ENCODE results near the gene ARHGEF1.
"Not testable (repeated sequence)": the region's sequence is repeated elsewhere in the genome, so short reads cannot be mapped to it uniquely, and the experiment has no call there.

Gene ARHGEF1

DNA sequence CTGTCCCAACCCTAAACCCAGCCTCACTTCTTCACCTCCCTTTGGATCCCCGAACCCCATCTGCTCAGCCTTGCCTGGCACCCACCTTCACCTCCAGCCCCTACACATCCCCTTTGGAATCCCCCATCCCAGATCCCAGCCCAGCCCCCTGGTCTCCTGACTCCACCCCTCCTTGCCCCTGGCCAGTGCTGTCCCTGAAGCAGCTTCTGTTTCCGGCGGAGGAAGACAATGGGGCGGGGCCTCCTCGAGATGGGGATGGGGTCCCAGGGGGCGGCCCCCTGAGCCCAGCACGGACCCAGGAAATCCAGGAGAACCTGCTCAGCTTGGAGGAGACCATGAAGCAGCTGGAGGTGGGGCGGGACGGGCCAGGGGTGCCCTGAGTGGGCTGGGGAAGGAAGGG lies 23.3 kb downstream of the ARHGEF1 start:
- no peak for DNase-seq

DNA sequence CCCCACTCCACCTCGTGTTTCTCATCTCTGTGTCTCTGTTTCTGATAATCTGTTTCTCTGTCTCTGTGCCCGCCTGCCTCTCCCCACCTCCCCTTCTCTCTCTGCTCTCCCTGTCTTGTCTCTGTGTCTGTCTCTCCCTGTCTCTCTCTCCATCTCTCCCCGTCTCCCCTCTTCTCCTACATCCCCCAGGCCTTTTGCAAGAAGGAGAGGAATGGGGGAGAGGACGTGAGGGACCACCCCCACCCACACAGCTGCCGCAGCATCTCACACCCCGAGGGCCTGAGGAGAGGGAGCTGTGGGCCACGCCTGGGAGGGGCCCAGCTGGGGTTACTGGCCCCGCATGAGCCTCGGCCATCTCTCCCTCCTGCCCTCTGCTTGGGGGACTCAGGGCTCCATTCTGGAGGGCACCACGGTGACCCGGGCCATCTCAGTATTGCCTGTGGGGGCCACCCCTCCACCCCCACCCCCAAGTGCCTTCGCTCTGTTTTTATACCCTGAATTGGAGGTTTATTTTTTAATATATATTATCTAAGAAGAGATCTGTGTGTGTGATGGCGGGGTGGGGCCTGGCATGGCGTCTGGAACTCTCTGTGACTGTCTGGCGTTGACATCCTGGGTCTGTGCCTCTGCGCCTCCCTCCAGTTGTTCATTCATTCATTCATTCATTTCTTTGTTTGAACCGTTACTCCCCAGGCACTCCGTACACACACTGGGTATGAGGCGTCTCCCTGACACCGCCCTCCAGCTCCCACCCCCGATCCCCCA lies 24.1 kb downstream of the ARHGEF1 start:
- no peak for DNase-seq

DNA sequence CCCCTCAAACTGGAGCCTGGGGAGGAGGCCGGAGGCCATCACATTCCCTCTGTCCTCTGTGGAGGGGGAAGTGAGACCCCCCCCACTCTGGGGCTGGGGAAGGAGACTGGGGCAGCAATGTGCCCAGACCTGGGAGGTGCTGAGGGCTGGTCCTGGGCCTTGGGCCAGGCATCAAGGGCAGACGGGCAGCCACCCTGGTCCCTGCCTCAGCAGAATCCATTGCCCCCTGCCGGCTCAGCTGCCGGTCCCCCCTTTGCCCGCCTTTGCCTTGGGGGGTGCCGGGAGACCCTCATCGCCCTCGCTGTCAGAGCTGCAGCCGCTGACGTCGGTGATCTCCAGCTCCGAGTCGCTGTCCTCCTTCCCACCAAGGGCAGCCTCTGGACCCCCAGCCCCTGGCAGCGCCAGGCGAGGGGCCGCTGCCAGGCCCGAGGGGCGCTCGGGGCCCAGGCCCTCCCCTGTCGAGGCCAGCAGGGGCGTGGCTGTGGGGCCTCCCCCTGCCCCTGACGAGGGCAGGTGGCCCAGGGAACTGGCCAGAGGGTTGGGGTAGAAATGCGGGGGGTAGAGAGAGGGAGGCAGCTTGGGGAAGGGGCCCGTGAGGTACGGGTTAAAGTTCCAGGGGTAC lies 25.1 kb downstream of the ARHGEF1 start:
- no peak for DNase-seq

DNA sequence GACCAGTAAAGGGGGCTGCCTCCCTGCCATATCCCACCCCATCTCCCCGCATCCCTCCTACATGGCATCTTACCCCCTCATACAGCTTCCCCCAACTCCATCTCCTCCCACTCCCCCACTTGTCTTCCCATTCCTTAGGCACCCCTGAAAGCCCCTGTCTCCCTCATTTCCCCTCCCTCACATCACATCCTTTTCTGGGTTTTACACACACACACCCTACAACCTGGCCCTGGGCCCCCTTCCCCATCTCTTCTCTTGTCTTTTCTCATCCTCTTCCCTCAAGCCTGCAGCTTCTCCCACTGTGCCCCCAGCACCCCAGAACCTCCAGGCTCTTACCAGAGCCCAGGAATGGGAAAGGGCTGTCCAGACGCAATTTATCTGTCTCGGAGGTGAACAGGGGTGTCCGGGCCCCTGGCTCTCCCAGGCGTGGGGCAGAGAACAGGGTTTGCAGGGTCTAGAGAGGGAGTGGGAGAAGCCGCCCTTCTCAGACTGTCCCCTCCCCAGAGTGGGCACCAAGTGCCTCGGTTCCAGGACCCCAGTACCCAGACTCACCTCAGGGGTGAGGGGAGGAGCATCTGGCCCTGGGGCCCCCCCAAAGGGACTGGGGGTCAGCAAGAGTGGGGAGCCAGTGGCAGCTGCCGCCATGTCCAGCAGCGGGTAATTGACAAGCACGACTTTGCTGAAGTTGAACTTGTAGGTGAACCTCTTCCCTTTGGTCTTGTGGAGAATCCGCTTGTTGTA lies 25.9 kb downstream of the ARHGEF1 start:
- DNase-seq: no peak

DNA sequence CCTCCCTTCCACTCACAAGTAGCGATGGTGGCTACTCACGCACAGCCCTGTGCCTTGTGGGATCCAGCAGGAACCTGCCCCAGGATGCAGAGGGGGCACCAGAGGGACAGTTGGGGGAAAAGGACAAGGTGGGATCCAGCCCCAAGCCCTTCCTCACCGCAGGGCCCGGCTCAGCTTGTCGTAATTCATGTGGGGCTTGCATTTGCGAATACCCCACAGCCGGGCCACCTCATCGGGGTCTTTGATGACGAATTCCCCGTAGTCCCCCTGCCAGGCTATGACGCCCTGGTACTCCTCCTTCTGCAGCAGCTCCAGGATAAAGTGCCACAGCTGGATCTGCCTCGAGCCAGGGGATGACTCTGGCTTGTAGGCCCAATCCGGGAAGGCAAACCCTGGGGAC lies 26.7 kb downstream of the ARHGEF1 start:
- no peak for DNase-seq

DNA sequence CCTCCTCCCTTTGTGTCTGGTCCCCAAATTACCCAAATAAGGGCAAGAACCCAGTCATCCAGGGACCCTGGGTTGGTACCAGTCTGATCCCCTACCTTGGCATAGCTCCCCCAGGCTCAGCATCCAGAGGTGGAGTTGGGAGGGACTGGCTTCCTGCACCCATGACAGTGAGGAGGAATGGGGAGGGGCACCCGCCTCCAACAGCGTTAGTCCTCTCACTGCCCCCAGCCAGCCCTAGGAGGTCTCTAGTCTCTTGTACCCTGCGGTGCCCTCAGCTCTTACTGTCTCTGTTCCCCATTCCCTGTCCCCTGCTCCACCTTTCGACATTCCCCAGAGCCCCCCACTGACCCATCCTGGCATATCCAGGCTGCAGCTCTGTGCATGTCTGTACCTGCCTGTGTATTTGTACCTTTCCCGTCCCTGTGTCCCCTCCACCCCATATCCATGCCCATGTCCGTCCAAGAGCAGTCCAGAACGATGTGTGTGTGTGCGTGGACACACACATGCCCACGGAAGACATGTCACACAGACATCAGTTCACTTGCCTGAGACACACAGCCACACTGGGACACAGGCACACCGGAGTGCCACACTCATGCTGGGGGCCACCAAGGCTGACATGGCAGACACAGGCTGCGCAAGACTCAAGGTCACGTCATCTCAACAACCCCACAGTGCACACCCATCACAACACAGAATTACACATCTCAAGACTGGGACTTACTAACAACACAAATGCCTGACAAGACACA lies 27.4 kb downstream of the ARHGEF1 start:
- DNase-seq: no peak

DNA sequence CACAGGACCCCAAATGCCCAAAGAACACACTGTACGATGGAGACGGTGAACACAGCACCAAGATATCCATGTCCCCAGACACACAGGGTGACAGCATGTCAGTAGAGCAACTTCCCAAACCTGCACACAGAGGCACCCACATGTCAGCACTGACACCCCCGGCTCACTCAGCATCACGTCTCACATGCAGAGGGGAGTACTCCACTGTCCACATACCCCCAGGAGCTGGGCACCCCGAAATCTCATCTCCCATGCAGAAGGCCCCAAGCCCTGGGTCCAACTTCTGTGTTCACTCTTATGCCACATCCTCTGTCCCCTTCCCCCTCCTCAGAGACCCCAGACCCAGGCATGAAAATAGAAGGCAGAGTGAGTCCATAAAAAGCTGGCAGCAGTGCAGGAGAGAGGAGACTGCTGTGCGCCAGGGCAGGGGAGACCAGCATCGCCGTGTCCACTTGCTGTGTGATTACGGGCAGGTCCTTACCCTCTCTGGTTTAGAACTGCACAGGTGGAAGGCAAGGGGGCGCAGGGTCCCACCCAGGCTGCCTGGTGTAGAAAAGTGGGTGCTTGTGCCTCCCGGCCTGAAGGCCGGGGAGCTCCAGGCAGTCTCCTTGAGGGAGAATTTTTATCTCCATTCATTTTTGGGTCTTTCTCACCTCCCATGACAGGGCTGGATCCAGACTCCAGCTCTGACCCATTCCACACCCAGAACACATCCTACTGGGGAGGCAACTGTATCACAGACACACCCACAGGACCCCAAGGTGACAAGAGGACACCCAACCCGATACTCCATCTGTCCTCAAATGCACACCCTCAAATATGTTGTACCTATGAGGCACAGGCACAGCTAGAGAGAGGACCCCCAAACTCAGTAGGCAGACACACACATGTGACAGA lies 28.3 kb downstream of the ARHGEF1 start:
- no peak for DNase-seq

DNA sequence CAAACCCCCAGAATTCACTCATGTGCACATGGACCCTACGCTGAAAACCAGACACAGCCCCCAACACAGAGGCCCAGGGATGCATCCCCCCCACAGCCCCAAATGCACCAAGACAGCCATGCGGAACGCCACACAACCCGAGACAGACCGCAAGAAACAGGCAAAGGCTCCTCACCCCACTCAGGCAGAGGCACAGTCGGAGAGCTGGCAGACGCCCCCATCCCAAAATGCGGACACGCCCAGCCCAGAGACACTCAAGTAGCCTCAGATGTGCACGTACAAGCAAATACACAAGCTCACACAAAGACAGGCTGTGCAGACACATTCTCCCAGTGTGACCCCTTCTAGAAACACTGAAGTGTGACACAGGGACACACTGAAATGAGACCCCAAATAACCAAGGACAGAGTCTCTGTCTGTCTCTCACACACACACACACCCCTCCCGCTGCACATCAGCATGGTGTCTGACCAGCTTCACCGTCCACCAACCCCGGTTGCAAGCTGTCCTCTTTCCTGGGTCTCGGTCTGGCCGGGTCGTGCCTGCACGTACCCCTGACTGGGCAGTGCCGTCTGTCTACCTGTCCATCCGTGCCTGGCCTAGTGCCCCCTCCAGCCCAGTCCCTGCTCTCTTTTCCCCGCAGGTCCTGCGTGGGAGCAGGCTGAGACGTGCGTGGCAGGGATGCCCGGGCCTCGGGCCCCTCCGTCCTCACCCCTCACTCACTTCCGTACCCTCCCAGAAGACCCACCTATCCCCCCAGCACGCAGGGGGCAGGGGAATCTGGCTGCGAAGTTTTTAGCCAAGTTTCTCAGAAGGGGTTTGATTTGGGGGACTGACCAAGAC lies 29.1 kb downstream of the ARHGEF1 start:
- no peak for DNase-seq

DNA sequence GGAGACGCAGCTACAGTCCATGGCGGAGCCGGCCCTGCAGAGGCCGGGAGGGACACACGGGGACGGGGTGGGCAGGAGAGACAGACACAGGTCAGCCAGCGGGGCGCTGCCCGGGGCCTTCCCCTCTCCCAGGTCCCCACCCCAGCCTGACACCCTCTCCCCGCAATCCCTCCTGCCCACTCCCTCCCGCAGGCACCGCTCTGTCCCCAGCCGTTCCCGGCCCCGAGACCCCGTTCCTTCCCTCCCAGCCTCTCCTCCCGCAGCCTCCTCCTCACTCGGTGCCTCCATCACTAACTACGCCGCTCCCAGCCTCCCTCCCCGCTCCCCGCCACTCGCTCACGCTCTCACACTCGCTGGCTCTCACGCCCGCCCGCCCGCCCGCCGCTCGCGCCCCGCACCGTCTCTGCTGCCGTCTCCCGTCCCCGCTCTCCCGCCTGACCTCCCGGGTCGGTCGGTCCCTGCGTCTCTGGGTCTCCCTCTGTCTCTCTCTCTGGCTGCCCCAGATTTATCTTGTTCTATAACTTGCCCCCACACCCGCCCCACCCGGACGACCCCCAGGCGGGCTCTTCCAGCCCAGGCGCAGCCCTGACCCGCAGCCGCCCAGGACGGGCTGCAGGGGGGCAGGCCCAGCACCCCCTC lies 30.0 kb downstream of the ARHGEF1 start:
- DNase-seq: no peak

DNA sequence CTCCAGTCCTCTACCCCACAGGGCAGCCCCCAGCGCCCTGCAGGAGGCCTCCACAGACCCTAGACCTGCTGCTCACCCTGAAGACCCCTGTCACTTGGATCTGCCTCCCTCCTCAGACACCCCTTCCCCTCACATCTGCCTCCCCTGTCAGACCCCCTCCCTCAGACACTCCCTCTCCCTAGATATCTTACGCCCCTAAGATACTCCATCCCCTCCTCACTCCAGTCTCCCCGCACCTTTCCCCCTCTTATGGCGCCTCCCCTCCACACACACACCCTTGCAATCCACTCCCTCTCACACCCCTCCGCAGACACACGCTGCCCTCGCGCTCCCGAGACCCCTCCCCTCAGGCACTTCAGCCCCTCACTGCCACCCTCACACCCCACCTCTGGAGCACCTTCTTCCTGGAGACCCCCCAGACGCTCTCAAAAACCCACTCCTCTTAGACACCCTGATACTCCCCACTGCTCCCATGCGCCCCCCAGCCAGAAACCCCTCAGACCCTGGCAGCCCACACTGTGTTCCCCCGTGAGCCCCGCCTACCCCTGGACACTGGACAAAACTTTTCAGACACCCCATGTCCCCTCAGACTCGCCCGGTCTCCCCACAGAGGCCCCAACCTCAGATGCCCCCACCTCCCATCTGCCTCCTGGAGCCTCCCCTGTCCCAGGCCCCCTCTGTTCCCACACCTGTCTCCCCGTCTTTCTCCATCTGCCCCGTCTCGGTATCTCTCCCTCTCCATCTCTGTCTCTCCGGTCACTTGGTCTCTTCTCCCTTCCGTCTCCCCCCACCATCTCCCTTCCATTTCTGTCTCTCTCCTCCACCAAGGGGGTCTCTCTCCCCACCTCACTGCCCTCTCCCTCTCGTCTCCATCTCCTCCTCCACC lies 30.8 kb downstream of the ARHGEF1 start:
- no peak for DNase-seq

DNA sequence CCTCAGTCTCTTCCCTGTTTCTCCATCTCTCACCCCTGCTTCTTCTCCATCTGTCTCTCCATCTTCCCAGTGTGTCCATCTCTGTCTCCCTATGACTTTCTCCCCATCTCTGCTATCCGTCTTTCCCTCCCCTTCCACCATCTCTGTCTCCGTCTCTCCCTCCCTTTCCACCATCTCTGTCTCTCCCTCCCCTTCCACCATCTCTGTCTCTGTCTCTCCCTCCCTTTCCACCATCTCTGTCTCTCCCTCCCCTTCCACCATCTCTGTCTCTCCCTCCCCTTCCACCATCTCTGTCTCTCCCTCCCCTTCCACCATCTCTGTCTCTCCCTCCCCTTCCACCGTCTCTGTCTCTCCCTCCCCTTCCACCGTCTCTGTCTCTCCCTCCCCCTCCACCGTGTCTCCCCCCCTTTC lies 31.4 kb downstream of the ARHGEF1 start:
- DNase-seq: not testable (repeated sequence)

DNA sequence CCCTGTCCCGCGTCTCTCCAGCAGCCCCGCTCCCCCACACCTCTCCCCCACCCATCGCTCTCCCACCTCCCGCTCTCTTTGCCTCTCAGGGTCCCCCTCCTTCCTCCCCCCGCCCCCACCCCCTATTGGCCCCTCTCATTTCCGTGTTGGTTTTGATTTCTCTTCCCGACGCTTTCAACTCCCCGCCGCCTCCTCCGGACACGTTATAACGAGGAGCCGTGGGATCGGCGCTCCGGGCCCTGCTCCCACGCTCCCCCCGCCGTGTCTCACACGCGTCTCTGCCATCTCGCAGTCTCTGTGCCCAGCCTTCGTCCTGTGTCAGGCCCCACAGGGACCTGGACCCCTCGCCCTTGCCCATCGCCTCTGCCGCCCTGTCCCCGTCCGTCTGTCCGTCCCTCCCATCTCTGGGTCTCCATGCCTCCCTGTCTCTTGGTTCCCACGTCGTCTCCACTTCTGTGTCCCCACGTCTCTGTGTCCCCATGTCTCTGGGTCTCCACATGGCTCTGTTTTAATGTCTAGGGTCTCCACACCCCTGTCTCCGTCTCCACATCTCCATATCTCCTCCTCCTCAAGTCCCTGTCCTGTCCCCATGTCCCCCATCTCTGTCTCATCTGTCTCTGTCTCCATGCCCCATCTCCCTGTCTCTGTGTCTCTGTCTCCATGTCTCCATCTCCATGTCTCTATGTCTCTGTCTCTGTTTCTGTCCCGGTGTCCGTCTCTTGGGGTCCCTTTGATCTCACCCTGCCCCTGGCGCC lies 32.2 kb downstream of the ARHGEF1 start:
- DNase-seq: no peak

DNA sequence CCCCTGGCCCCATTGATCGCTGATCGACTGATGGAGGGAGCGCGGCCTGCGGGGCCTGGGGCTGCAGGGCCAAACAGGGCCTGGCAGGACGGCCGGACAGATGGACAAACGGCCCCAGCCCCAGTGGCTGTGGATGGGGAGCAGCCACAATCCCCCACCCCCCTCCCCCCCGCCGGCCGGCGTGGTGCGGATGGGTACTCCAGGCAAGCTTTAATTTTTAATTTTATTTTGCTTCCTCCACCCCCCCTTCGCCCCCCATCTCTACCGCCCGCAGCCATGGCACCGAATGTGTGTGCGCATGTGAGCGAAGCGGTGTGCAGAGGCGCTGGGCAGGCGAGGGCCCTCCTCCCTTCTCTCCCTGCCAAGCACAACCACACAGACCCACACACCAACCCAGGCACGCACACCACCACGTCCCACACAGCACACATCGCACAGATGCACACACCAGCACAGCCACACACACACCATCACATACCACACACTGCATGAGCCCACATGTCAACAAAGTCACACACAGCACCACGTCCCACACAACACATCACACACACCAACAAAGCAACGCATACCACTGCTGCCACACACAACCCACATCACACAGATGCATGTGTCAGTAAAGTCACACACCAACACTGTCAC lies 32.9 kb downstream of the ARHGEF1 start:
- DNase-seq: no peak

DNA sequence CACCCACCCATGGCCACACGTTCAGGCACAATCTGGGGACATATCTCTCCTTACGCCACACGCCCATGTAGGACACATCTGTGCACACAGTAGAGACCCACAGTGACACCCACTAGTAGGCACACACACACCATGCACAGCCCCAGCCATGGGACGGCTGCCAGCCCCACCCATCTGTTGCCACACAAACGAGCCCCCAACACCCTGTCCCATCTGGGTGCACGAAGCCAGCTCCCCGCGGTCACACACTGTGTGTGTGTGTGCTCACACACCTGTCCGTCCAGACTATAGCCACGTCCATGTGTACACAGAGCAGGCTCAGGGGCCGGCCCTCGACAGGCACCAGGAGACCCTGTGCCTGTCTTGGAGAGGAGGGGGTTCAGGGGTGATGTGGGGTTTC lies 34.7 kb downstream of the ARHGEF1 start:
- no peak for DNase-seq

DNA sequence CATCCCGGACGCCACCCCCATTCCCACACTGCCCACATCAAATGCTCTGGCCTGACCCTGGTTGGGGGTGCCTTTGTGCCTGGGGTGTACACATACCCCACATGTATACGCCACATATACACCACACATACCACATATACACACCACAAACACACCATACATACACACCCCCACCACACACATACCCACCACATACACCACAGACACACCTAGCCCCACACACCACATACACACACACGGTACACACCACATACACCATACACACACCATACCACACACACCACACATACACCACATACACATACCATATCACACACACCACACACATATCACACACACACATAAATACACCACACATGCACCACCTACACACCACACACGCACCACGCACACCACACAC lies 35.1 kb downstream of the ARHGEF1 start:
- no peak for DNase-seq

DNA sequence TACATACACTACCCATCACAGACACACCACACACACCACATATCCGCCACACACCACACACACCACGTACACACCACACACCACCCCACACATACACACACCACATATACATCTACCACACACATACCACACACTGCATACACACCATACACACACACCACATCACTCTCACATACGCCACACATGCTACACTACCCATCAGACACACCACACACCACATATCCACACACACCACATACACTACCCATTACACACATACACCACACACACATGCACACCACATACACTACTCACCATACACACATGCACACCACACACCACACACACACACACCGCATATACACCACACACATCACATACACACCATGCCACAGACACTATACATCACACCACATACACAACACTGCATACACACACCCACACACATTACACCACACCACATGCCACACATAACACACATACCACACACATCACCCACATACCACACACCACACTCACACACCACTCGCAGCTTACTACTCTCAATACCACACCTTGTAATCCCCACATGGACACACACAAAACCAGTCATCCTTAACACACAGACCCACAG lies 35.8 kb downstream of the ARHGEF1 start:
- no peak for DNase-seq

DNA sequence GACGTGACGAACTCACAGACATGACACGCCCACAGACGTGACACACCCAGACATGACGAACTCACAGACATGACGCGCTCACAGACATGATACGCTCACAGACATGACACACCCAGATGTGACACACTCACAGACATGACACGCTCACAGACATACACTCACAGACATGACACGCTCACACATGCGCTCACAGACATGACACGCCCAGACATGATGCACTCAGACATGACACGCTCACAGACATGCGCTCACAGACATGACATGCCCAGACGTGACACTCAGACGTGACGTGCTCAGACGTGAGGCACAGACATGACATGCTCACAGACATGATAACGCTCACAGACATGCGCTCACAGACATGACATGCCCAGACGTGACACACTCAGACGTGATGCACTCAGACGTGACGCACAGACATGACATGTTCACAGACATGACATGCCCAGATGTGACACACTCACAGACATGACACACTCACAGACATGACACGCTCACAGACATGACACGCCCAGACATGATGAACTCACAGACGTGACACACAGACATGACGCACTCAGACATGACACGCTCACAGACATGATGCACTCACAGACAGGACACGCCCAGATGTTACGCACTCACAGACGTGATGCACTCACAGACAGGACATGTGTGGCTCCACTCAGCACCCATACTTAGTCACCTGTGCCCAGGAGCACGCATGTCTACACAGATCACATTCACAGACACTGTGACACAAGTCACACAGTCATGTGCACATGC lies 37.1 kb downstream of the ARHGEF1 start:
- DNase-seq: no peak

Data from NCI-H2171 treated with DMSO at 0.1 percent for 48 hours (cell line).